GOT3 (cell line): ENCODE measurements around the gene RNF207.

Experiments used
- DNase-seq: peaks from one replicate; lab custom pipeline; 2025; ENCODE audit warnings: mixed read lengths; lab: John Stamatoyannopoulos, UW

RNF207 gene, protein sequence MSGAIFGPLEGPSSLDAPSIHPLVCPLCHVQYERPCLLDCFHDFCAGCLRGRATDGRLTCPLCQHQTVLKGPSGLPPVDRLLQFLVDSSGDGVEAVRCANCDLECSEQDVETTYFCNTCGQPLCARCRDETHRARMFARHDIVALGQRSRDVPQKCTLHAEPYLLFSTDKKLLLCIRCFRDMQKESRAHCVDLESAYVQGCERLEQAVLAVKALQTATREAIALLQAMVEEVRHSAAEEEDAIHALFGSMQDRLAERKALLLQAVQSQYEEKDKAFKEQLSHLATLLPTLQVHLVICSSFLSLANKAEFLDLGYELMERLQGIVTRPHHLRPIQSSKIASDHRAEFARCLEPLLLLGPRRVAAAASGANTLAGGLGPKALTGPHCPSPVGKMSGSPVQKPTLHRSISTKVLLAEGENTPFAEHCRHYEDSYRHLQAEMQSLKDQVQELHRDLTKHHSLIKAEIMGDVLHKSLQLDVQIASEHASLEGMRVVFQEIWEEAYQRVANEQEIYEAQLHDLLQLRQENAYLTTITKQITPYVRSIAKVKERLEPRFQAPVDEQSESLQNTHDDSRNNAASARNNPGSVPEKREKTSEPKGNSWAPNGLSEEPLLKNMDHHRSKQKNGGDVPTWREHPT

GRCh38 chr1:6205849-6206519 is at the start of gene RNF207:
RNF207 (plus strand) TSS chr1:6206119; CDS start chr1:6206536, 417 bp downstream.
- no peak for DNase-seq

- no peak for DNase-seq
Observed at GRCh38 chr1:6157132-6157527, 48.8 kb upstream of the RNF207 start.

GRCh38 chr1:6157528-6158174 is 48.3 kb upstream of the RNF207 start:
- DNase-seq = no peak

DNA sequence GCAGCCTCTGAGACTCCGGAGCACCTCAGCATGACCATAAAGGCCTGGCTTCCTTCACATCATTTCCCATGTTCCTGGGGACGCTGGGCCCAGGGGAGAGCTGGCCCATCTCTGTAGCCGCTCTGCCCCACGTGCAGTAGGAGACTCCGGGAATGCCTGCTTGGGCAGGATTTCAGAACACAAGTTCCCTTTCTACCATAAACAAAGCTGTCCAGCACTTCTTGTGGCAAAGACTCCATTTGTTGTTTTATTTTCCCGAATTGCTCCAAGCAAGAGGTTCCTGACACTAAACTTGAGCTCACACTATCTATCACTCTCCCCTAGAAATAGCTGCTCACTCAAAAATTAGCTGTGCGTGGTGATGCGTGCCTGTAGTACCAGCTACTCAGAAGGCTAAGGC is 47.7 kb upstream of the RNF207 start:
- no peak for DNase-seq

DNA sequence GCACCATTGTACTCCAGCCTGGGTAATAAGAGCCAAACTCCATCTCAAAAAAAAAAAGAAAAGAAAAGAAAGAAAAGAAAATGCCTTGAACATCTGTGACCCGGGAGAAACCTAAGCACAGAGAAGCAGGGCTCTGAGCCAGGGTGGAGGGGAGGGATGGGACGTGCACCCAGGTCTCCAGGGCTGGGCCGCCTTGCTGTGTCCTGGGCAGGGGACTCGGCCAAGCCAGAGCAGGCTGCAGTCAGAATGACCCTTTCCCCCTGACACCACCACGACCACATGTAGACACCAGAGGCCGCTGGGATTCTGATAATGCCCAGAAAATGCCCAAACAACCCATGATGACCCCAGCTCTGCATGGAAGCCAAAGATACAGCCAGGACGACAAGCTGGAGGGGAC is 43.6 kb upstream of the RNF207 start:
- DNase-seq = no peak

GRCh38 chr1:6162773-6163172 is 43.1 kb upstream of the RNF207 start:
- no peak for DNase-seq

DNA sequence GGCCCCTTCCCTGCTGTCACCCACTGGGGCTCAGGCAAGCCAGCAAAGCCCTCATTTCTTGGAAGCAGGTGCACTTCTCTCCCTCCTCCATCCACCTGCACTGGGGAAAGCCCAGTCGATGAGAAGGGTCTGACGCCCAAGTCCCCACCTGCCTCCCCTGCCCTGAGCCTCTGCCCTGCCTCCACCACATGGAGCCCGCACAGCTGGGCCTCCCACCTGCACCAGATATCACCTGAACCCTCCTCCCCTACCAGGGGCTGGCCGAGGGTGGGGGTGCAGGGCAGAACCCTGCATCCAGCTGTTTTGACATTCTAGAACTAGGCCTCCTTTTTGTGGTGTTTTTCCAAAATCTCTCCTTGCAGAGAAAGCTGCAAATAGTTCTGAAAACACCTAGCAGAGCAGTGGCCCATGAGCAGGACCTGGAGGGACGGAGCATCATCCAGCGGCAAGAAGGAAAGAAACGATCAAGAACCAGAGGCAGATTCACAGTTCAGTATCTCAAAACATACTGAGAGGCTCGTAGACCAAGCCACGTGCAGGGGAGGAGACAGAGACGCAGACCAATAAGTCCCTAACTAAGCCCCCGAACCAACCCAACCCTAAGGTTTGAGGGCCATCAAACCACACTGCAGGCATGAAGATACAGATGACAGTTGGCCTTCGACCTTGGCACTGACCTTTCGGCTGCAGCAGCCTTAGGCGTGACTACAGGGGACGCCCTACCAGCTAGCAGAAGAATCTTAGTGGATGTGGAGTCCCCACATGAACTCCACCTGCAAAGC is 42.5 kb upstream of the RNF207 start:
- no peak for DNase-seq

- DNase-seq = no peak
Observed at GRCh38 chr1:6163973-6164617, 41.8 kb upstream of the RNF207 start.

- DNase-seq = no peak
Observed at GRCh38 chr1:6165027-6165426, 40.9 kb upstream of the RNF207 start.

GRCh38 chr1:6165441-6165985 is 40.4 kb upstream of the RNF207 start:
- DNase-seq = no peak

GRCh38 chr1:6166221-6166620 is 39.7 kb upstream of the RNF207 start:
- no peak for DNase-seq

DNA sequence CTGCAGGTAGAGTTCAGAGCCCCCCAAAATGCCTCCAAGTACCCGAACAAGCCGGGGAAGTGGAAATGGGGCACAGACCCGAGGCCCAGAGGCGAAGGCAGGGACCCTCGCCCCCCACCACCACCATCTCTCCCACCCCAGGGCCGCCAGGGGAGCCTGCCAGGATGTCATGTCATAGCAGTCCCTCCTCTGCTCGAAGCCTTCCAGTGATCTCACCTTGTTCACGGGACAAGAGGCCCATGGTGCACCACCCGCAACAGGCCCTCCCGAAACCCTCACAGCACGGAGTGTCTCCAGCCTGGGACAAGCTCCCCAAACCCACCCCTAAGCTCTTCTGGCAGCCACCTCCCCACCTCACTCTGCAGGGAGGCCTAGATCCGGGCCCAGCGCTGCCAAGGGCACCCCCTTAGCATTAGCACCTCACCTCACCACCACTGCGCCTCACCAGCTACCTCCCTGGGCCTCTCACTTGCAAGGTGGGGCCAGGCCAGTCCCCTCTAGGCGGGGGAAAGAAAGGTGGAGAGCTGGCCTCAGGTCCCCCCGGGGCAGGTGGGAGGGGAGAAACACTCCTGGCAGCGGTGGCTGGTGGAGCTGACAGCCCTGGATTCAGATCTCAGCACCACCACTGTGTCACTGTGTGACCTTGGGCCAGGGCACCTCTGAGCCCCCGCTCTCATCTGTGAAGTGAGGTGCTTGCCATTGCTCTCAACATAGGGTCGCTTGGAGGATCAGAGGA is 39.1 kb upstream of the RNF207 start:
- DNase-seq = no peak

DNA sequence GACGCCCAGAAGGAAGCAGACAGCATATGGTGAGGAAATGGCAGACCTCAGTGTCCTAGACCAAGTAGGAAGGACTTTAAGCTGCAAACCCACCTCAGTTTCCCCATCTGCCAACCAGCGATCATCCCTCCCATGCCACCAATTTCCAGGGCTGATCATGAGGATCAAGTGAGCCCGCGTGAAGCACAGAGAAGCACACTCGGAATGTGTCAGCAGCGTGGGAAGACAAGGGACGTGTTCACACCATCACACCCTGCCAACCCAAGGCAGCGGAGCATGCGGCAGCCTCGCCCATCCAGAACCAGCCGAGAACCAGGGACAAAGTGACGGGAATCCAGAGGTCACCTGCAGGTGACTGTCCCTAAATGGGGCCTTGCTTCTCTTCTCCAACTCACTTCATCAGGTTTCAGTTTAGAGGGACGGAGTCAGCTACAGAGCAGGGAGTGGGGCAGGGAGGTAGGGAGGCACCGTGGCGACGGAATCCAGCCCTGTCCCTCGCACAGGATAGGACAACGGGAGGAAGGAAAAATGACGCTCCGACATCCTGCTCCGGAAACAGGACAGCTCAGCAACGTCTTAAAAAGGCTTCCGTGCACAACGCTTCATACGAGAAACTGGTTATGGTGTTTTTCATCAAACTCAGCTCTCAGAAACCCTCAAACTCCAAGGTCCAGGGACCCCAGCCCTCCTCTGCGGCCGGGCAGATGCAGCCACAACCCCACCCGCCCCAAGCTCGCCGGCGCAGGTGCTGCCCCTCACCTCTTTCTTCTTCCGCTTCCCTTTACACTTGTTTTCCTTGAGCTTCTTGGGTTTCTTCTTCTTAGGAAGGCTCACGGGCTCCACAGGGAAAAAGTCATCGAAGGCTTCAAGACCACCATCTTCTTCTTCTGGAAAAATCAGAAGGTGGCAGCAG is 38.3 kb upstream of the RNF207 start:
- no peak for DNase-seq

DNA sequence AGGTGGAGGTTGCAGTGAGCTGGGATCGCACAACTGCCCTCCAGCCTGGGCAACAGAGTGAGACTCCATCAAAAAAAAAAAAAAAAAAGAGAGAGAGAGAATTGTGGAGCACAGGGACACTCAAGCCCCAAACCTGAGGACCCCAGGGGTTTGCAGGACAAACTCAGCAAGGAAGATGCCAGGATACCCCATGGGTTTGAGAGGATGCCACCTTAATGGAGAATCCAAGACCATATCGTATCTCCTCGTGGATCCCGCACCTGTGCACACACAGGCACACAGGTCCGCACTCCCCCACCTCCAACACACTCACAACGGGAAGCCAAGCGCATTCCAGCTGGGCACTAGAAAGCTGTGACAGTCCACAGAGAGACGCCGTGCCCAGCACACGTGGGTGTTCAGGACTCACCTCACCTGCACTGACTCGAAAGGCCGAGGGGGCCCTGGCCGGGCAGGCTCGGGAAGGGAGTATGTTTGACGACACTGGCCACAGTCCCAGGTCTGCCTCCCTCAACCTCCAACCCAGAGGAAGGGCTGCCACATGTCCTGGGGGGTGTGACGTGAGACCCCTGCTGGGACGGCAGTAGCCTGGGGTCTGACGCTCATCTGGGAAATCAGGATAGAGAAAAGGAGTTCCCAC is 36.9 kb upstream of the RNF207 start:
- DNase-seq = no peak

DNA sequence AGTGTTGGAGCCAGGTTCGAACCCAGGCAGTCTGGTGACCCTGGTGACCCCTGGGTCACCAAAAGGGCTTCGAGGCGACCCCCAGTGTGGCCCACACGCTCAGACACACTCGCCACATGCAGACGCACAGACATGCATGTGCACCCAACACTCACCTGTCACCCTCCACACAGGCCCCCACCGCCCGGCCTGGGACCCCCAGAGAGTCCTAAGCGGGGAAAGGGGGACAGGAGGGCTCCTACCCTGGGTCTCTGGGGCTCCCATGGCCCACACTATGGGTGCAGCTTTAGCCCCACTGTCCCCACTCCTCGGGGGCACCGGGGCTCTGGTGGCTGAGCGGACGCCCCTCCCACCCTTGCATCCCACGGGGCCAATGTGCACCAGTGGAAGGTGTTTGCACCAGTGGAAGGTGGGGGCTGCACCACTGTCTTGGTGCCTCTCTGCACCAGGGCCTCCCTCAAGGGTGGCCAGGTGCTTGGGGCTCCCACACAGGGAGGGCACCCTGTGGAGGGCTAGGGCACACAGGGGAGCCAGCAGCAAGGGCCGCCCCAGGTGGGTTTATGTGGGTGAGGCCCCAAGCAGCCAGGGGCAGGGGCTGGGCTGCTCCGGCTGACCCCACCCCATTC is 35.7 kb upstream of the RNF207 start:
- no peak for DNase-seq

DNA sequence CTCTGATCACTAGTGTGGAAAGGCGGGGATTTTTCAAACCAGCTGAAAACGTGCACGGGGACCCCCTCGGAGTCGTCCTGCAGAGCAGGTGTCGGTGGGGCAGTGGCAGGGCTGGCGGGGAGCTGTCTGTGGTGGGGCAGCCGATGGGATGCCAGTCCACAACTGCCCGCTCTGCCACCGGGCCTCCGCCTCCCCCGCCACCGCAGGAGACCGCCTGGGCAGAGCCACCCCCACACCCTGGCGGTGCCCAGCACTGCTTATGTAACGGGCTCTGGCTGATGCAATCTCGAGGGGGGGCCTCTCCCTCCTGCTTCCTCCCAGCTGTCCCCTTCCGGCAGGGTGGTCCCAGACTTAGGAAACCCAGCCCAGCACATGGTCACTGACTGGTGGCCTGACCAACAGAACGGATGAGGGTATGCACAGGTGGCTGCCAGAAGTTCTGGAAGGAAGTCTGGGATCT is 35.1 kb upstream of the RNF207 start:
- no peak for DNase-seq

GRCh38 chr1:6171548-6172124 is 34.3 kb upstream of the RNF207 start:
- DNase-seq = no peak

GRCh38 chr1:6172549-6172948 is 33.4 kb upstream of the RNF207 start:
- DNase-seq = no peak
